IMR-90 (cell line): ENCODE measurements around the gene MZB1. TPM values are rescaled to one million over a fixed set of nuclear protein-coding genes. Genes with fewer than 3 reads are reported as not detected.
"Not testable (repeated sequence)": the region's sequence is repeated elsewhere in the genome, so short reads cannot be mapped to it uniquely, and the experiment has no call there.

Experiments used
- ATAC-seq: fragments of 200-7000 bp; cut with Tn5 transposase; 2 replicates; pipeline ENCODE4 v1.9.1; 2020; ENCODE audit warnings: low read depth, mild to moderate bottlenecking, moderate library complexity
- BruUV-seq: library from RNA; stranded (reverse); fragments of 400-500 nt; replicated peaks from 2 replicates; lab custom pipeline; 2021; lab: Mats Ljungman, UMichigan
- CTCF ChIA-PET: fragments of 300-600 bp; formaldehyde crosslinking; extraction: SDS; loops from one replicate; lab custom pipeline; 2021; ENCODE audit warnings: antibody characterized with exemption; lab: Yijun Ruan, JAX
- POLR2A ChIA-PET: fragments of 300-600 bp; sonication (Branson Sonifier 250); formaldehyde crosslinking; loops from one replicate; lab custom pipeline; 2022; ENCODE audit warnings: antibody characterized with exemption; ENCODE audit not compliant: unreplicated experiment; lab: Charles Lee
- DNase-seq: peaks from one replicate; pipeline ENCODE4 v3.0.0; 2013
- H2AFZ ChIP-seq: replicated peaks from 2 replicates; pipeline ENCODE3; 2013; ENCODE audit warnings: low read length, mild to moderate bottlenecking; ENCODE audit not compliant: poor library complexity
- H2AK5ac ChIP-seq: 2 replicates; pipeline ENCODE4 v1.6.1; 2013; ENCODE audit warnings: low read depth, low read length, inconsistent platforms
- H2AK9ac ChIP-seq: replicated peaks from 2 replicates; pipeline ENCODE3; 2013; ENCODE audit warnings: mild to moderate bottlenecking, low read depth, low read length, moderate library complexity; ENCODE audit not compliant: poor library complexity
- H2BK120ac ChIP-seq: 2 replicates; pipeline ENCODE4 v1.6.1; 2013; ENCODE audit warnings: low read depth, low read length, inconsistent platforms
- H2BK15ac ChIP-seq: 3 replicates; pipeline ENCODE4 v1.6.1; 2013; ENCODE audit warnings: low read depth, low read length, inconsistent platforms
- H2BK20ac ChIP-seq: 2 replicates; pipeline ENCODE4 v1.6.1; 2013; ENCODE audit warnings: low read depth, mild to moderate bottlenecking, inconsistent platforms, low read length, moderate library complexity
- H2BK5ac ChIP-seq: 2 replicates; pipeline ENCODE4 v1.6.1; 2013; ENCODE audit warnings: mild to moderate bottlenecking, low read depth, low read length, inconsistent platforms; ENCODE audit not compliant: poor library complexity, severe bottlenecking
- H3K14ac ChIP-seq: replicated peaks from 2 replicates; pipeline ENCODE4 v1.6.1; 2013; ENCODE audit warnings: low read depth, low read length, inconsistent platforms
- H3K18ac ChIP-seq: 2 replicates; pipeline ENCODE4 v1.6.1; 2013; ENCODE audit warnings: low read depth, low read length, control low read depth
- H3K23ac ChIP-seq: 2 replicates; pipeline ENCODE4 v1.6.1; 2013; ENCODE audit warnings: low read depth, low read length, inconsistent platforms
- H3K27ac ChIP-seq: 2 replicates; pipeline ENCODE4 v1.5.1; 2013; ENCODE audit warnings: mild to moderate bottlenecking, control low read depth, low read length; ENCODE audit not compliant: insufficient read depth
- H3K27me3 ChIP-seq: 2 replicates; pipeline ENCODE4 v1.6.1; 2013; ENCODE audit warnings: low read length; ENCODE audit not compliant: control insufficient read depth, insufficient read depth
- H3K36me3 ChIP-seq: 2 replicates; pipeline ENCODE4 v1.6.1; 2013; ENCODE audit warnings: low read length, mixed read lengths; ENCODE audit not compliant: control insufficient read depth, insufficient read depth
- H3K4ac ChIP-seq: 2 replicates; pipeline ENCODE4 v1.6.1; 2013; ENCODE audit warnings: low read depth, low read length, inconsistent platforms
- H3K4me1 ChIP-seq: 2 replicates; pipeline ENCODE4 v1.6.1; 2013; ENCODE audit warnings: low read length, mixed read lengths; ENCODE audit not compliant: control insufficient read depth, insufficient read depth
- H3K4me2 ChIP-seq: 2 replicates; pipeline ENCODE4 v1.6.1; 2013; ENCODE audit warnings: low read depth, mild to moderate bottlenecking, control low read depth, low read length, moderate library complexity
- H3K4me3 ChIP-seq: 2 replicates; pipeline ENCODE4 v1.5.1; 2013; ENCODE audit warnings: low read depth, mild to moderate bottlenecking, control low read depth, low read length, moderate library complexity; ENCODE audit not compliant: insufficient read depth
- H3K56ac ChIP-seq: 2 replicates; pipeline ENCODE4 v1.6.1; 2013; ENCODE audit warnings: low read length, inconsistent platforms; ENCODE audit not compliant: insufficient read depth; ENCODE audit errors: extremely low read depth
- H3K79me1 ChIP-seq, 2 experiments: 2 replicates each; pipeline ENCODE4 v1.6.1; 2013; ENCODE audit warnings: low read length in 2 of 2, inconsistent platforms in 1 of 2, low read depth in 1 of 2
- H3K9ac ChIP-seq: 2 replicates; pipeline ENCODE4 v1.6.1; 2013; ENCODE audit warnings: low read depth, low read length, control low read depth
- H3K9me1 ChIP-seq: 2 replicates; pipeline ENCODE4 v1.6.1; 2013; ENCODE audit warnings: low read length, inconsistent platforms; ENCODE audit not compliant: insufficient read depth
- H3K9me3 ChIP-seq: 2 replicates; pipeline ENCODE4 v1.6.1; 2013; ENCODE audit warnings: low read length; ENCODE audit not compliant: control insufficient read depth, insufficient read depth
- H4K20me1 ChIP-seq: 2 replicates; pipeline ENCODE4 v1.6.1; 2013; ENCODE audit warnings: low read length, inconsistent platforms; ENCODE audit not compliant: insufficient read depth
- H4K5ac ChIP-seq: 2 replicates; pipeline ENCODE4 v1.6.1; 2013; ENCODE audit warnings: mild to moderate bottlenecking, low read depth, low read length, control low read depth
- H4K8ac ChIP-seq, 2 experiments: 2 replicates each; pipeline ENCODE4 v1.6.1; 2013; ENCODE audit warnings: low read depth in 2 of 2, low read length in 2 of 2, control low read depth in 1 of 2, inconsistent platforms in 1 of 2
- H4K91ac ChIP-seq: 2 replicates; pipeline ENCODE4 v1.6.1; 2013; ENCODE audit warnings: low read depth, low read length, inconsistent platforms; ENCODE audit not compliant: insufficient read depth
- WGBS, 2 experiments: methylation state at CpG; one replicate each; pipeline versions ENCODE4 v1.1.5 to v1.1.7; 2013; ENCODE audit warnings: missing lambda C conversion rate in 2 of 2; ENCODE audit not compliant: insufficient read length in 1 of 2; ENCODE audit errors: extremely low coverage in 2 of 2; 5-methylcytosine and 5-hydroxymethylcytosine counted together
- dilution Hi-C: fragments of 300-500 bp; cut with HindIII; formaldehyde crosslinking; loops from one replicate; pipeline ENCODE4 v1.14.3; 2018; ENCODE audit warnings: low sequenced_read_pairs; ENCODE audit not compliant: unreplicated experiment
- in situ Hi-C: fragments of 300-500 bp; cut with MboI; formaldehyde crosslinking; loops from 3 replicates; pipeline ENCODE4 v1.14.3; 2019; ENCODE audit warnings: low sequenced_read_pairs, inconsistent platforms, mixed read lengths
- intact Hi-C: fragments of 100-400 bp; cut with micrococcal nuclease; formaldehyde crosslinking; loops from 2 replicates; pipeline ENCODE4 v1.10.0; 2022
- polyA plus RNA-seq, 3 experiments: library from polyadenylated mRNA; depleted of rRNA; stranded (reverse); fragments of >200 nt; gene quantifications; 2 replicates each; pipeline ENCODE4 v1.2.3, GENCODE V29; 2012; ENCODE audit warnings: low replicate concordance in 1 of 3
- total RNA-seq: library from RNA; depleted of rRNA; stranded (reverse); fragments of >200 nt; gene quantifications from 2 replicates; pipeline ENCODE4 v1.2.3, GENCODE V29; 2012

MZB1 gene
- total and polyA plus RNA-seq, 2 of the 4 experiments (the other 2 are of a cell fraction): not detected

DNA sequence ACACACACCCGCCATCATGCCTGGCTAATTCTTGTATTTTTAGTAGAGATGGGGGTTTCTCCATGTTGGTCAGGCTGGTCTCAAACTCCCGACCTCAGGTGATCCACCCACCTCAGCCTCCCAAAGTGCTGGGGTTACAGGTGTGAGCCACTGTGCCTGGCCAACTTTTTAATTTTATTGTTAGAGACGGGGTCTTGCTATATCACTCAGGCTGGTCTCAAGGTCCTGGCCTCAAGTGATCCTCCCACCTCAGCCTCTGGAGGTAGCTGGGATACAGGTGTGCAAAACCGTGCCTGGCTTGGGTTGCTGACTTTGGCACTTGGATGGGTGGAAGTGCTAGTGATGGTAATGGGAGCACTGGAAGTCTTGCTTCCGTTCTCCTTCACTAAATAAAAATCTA is 19.4 kb upstream of the MZB1 start:
- H4K5ac ChIP-seq, H2BK120ac ChIP-seq, H4K91ac ChIP-seq, H3K4me1 ChIP-seq, H3K18ac ChIP-seq, H3K9me3 ChIP-seq, H2AFZ ChIP-seq, intact Hi-C loops, H4K8ac ChIP-seq, H3K23ac ChIP-seq, H2BK15ac ChIP-seq, H3K79me1 ChIP-seq, POLR2A ChIA-PET, H3K9me1 ChIP-seq, H4K20me1 ChIP-seq, in situ Hi-C loops, H3K4me3 ChIP-seq, H3K4me2 ChIP-seq, H3K36me3 ChIP-seq, BruUV-seq, H2AK5ac ChIP-seq, DNase-seq, H3K56ac ChIP-seq, H3K9ac ChIP-seq, H2BK20ac ChIP-seq, H3K4ac ChIP-seq, H2AK9ac ChIP-seq, H3K27me3 ChIP-seq, H2BK5ac ChIP-seq, ATAC-seq, H3K27ac ChIP-seq, CTCF ChIA-PET, H3K14ac ChIP-seq: not testable (repeated sequence)
- dilution Hi-C loops: loop anchor here (25.0 kb wide), 1 partner anchor 103 kb away; no protein-coding TSS in a partner anchor
- no CpG with 5 or more reads among the region's 5 CpGs for WGBS, 2 experiments
